Activated CD8-positive, alpha-beta T cell treated with anti-CD3 and anti-CD28 coated beads for 36 hours (primary cell): ENCODE data around the gene CMIP. TPM values are rescaled to one million over a fixed set of nuclear protein-coding genes. Genes with fewer than 3 reads are reported as not detected.

Experiments used
- ATAC-seq: fragments of 200-7000 bp; cut with Tn5 transposase; one replicate; pipeline ENCODE4 v1.10.0; 2021; ENCODE audit warnings: mild to moderate bottlenecking, moderate library complexity
- CTCF ChIA-PET: fragments of 350-600 bp; sonication (Branson Sonifier 250); formaldehyde crosslinking; loops from one replicate; lab custom pipeline; 2021; ENCODE audit warnings: antibody characterized with exemption; lab: Charles Lee
- POLR2A ChIA-PET: fragments of 350-600 bp; sonication (Branson Sonifier 250); formaldehyde crosslinking; loops from one replicate; lab custom pipeline; 2021; ENCODE audit warnings: antibody characterized with exemption; lab: Charles Lee
- DNase-seq: peaks from one replicate; pipeline ENCODE4 v3.0.0-alpha.2; 2020
- H3K27ac Mint-ChIP-seq: one replicate; pipeline ENCODE4 v1.8.0; 2021; ENCODE audit warnings: mild to moderate bottlenecking, mixed read lengths
- H3K27me3 Mint-ChIP-seq: one replicate; pipeline ENCODE4 v1.8.0; 2021; ENCODE audit warnings: mixed read lengths
- H3K36me3 Mint-ChIP-seq: one replicate; pipeline ENCODE4 v1.8.0; 2021; ENCODE audit warnings: low read depth, mixed read lengths
- H3K4me1 Mint-ChIP-seq: one replicate; pipeline ENCODE4 v1.8.0; 2021; ENCODE audit warnings: low read depth, mixed read lengths
- H3K4me3 Mint-ChIP-seq: one replicate; pipeline ENCODE4 v1.8.0; 2021; ENCODE audit warnings: mild to moderate bottlenecking, moderate library complexity, mixed read lengths
- H3K9me3 Mint-ChIP-seq: one replicate; pipeline ENCODE4 v1.8.0; 2021; ENCODE audit warnings: mixed read lengths
- intact Hi-C: fragments of 100-400 bp; cut with micrococcal nuclease; formaldehyde crosslinking; loops from one replicate; pipeline ENCODE4 v1.10.0; 2022
- total RNA-seq, 2 experiments: library from RNA; stranded (reverse); gene quantifications; one replicate each; pipeline ENCODE4 v1.2.3, GENCODE V29; 2021
- TF ChIP-seq, protein P1 (sequence below): fragments of 200-600 bp; IDR thresholded peaks from one replicate; pipeline ENCODE4 v1.8.0; 2022; ENCODE audit warnings: antibody characterized with exemption, mild to moderate bottlenecking

Gene CMIP
- total RNA-seq, 2 experiments from 2014 or later: 37.6 to 38.5 TPM

DNA sequence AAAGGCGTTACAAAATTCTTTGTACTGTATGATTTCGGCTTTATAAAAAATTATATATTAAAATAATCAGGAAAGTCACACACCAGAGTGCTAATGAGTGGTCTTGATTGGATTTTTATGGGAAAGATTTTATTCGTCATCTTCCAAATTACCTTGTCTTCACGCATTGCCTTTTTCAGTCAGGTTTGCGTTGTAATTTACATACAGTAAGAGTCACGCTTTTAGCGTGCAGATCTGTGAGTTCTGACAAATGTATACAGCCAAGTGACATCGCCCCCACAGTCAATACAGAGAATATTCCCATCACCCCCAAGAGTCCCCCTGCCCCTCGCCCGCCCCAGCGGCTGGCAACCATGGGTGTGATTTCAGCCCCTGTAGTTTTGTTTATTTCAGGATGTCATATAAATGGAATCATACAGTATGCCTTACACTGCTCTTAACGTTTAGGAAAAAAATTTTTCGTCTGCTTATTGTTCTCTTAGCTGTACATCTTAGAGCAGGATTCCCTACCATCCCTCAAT lies 157.7 kb downstream of the CMIP start:
- TF ChIP-seq, protein P1, sequence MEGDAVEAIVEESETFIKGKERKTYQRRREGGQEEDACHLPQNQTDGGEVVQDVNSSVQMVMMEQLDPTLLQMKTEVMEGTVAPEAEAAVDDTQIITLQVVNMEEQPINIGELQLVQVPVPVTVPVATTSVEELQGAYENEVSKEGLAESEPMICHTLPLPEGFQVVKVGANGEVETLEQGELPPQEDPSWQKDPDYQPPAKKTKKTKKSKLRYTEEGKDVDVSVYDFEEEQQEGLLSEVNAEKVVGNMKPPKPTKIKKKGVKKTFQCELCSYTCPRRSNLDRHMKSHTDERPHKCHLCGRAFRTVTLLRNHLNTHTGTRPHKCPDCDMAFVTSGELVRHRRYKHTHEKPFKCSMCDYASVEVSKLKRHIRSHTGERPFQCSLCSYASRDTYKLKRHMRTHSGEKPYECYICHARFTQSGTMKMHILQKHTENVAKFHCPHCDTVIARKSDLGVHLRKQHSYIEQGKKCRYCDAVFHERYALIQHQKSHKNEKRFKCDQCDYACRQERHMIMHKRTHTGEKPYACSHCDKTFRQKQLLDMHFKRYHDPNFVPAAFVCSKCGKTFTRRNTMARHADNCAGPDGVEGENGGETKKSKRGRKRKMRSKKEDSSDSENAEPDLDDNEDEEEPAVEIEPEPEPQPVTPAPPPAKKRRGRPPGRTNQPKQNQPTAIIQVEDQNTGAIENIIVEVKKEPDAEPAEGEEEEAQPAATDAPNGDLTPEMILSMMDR: no peak
- Mint-ChIP-seq H3K4me3 (no peak overlapping the region), H3K36me3 (no peaks in the 10 kb centered on the region), H3K4me1 (peaks cover under 1% of the 10 kb centered on the region), H3K27me3 (no peaks in the 10 kb centered on the region), H3K27ac (no peak overlapping the region), H3K9me3 (no peaks in the 10 kb centered on the region)
- DNase-seq (no peak), ATAC-seq (no peak)
- POLR2A ChIA-PET: interaction anchor here (0.8 kb wide), 1 partner anchor 167 kb away, joined by 3 read pairs; no protein-coding TSS in a partner anchor
- intact Hi-C loops: no loop called here
- CTCF ChIA-PET: interaction anchor here (1.0 kb wide), 1 partner anchor 14 kb away, joined by 4 read pairs; no protein-coding TSS in a partner anchor

DNA sequence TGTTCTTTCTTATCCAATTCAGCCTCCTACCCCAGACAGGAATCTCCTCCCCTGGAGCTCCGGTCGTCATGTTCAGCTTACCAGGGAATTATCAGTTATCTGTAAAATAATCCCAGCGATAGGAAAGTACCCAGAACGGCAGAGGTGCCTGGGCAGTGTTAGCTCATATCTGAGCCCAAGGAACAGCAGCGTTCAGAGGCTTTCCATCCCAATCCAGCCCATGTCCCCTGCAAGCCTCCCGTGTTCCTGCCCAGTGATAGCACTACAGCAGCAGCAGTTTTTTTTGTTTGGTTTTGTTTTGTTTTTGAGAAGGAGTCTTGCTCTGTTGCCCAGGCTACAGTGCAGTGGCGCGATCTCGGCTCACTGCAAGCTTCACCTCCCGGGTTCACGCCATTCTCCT lies 158.2 kb downstream of the CMIP start:
- intact Hi-C loops: no loop called here
- no peak overlapping the region for H3K4me3 Mint-ChIP-seq
- no peaks in the 10 kb centered on the region for H3K27me3 Mint-ChIP-seq
- no peaks in the 10 kb centered on the region for H3K9me3 Mint-ChIP-seq
- ChIA-PET POLR2A (no interaction called here), CTCF (interaction anchor here (1.0 kb wide), 1 partner anchor 14 kb away, joined by 4 read pairs; no protein-coding TSS in a partner anchor)
- no peak for DNase-seq
- no peaks in the 10 kb centered on the region for H3K36me3 Mint-ChIP-seq
- no peak for ATAC-seq
- H3K27ac Mint-ChIP-seq: no peak overlapping the region
- TF ChIP-seq, protein P1: no peak
- no peaks in the 10 kb centered on the region for H3K4me1 Mint-ChIP-seq

DNA sequence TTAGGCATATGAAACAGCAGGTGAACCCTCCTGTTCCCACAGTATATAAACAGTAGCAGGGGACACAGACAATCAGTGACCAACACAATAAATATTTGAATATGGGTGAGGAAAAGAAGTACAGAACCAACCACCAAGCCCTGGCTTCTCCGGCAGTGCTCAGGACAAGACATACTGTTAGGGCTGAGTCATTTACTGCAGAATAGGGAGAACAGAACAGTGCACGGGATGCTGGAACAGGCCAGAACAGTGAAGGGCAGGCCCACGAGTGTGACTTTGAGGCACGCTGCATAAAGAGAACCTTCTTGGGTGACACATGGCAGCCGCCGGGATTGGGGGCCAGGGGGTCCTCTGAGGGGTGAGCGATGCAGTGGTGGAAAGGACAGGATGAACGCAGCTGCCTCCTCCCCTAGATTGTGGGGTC lies 160.4 kb downstream of the CMIP start:
- Mint-ChIP-seq H3K9me3 (no peaks in the 10 kb centered on the region), H3K27ac (no peak overlapping the region), H3K36me3 (no peaks in the 10 kb centered on the region), H3K27me3 (no peaks in the 10 kb centered on the region), H3K4me3 (no peak overlapping the region), H3K4me1 (peaks cover 3% of the 10 kb centered on the region)
- ChIA-PET CTCF (no interaction called here), POLR2A (no interaction called here)
- DNase-seq: no peak
- intact Hi-C loops: no loop called here
- no peak for ATAC-seq
- TF ChIP-seq, protein P1: no peak

DNA sequence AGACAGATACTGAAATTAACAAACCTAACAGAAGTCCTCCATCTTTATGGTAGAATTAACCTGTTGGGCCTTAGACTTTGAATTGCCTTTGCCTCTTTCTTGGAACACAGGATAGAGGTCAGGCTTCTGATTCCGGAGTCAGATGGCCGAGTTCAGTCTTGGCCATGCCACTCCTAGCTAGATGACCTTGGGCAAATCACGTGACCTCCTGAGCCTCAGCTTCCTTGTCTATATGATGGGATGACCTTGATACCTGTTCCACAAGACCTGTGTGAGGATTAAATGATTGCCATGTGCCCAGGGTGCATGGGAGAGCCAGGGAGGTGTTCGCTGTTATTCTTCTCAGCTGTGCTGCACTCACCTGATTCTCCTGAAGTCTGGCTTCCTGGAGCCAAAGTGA lies 161.4 kb downstream of the CMIP start:
- Mint-ChIP-seq H3K27me3 (no peaks in the 10 kb centered on the region), H3K27ac (no peak overlapping the region), H3K9me3 (no peaks in the 10 kb centered on the region), H3K4me1 (peaks cover 3% of the 10 kb centered on the region), H3K36me3 (no peaks in the 10 kb centered on the region), H3K4me3 (no peak overlapping the region)
- intact Hi-C loops: no loop called here
- TF ChIP-seq, protein P1: no peak
- DNase-seq: no peak
- ChIA-PET POLR2A (no interaction called here), CTCF (interaction anchor here (1.0 kb wide), 1 partner anchor 10 kb away, joined by 3 read pairs; no protein-coding TSS in a partner anchor)
- no peak for ATAC-seq

DNA sequence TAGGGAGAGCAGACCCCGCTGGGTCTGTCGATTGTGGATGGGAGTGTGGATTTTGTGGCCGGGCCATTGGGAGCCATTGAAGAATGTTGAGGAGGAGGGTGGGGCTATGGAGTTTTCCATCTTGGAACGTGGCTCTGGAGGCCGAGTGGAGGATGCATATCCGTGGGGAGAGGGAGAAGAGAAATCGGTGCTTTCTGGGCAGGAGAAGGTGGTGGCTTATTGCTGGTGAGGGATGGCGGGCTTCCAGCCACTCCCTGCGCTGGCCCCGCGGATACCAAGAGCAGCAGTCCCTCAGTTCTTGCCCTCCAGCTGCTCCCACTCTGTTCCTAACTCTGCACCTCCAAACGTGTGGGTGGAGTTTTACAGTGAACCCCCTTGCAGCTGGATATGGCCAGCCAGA lies 162.4 kb downstream of the CMIP start:
- peaks cover 3% of the 10 kb centered on the region for H3K4me1 Mint-ChIP-seq
- no peak for DNase-seq
- H3K27me3 Mint-ChIP-seq: no peaks in the 10 kb centered on the region
- POLR2A ChIA-PET: interaction anchor here (1.7 kb wide), 1 partner anchor 16 kb away, joined by 3 read pairs; no protein-coding TSS in a partner anchor
- H3K36me3 Mint-ChIP-seq: no peaks in the 10 kb centered on the region
- no peak overlapping the region for H3K4me3 Mint-ChIP-seq
- CTCF ChIA-PET: interaction anchor here (1.3 to 1.5 kb wide), 2 partner anchors 16 to 117 kb away, joined by 3 read pairs; no protein-coding TSS in a partner anchor
- no peaks in the 10 kb centered on the region for H3K9me3 Mint-ChIP-seq
- TF ChIP-seq, protein P1: no peak
- intact Hi-C loops: no loop called here
- H3K27ac Mint-ChIP-seq: no peak overlapping the region
- ATAC-seq: no peak
